HepG2 (cell line): Measurements from ENCODE around the gene PHRF1.

Experiments
- GABPA ChIP-seq, 2 experiments: IDR thresholded peaks; 2 replicates each; pipeline ENCODE4 v1.6.1; 2011 to 2016; ENCODE audit warnings: low read depth in 2 of 2, low read length in 1 of 2, missing biosample characterization in 1 of 2, missing genetic modification characterization in 1 of 2
- SOX13 ChIP-seq, 3 experiments: fragments of 450-650 bp in 1 of 3; sonication (generic) in 1 of 3; formaldehyde crosslinking in 1 of 3; IDR thresholded peaks in 2 of 3; conservative IDR thresholded peaks in 1 of 3; 2 replicates each; pipeline versions ENCODE4 v1.5.0 to v1.6.1; 2016 to 2020; ENCODE audit warnings: antibody characterized with exemption in 1 of 3, mild to moderate bottlenecking in 1 of 3, missing compliant biosample characterization in 1 of 3, missing genetic modification reagents in 1 of 3, moderate library complexity in 1 of 3
- ZNF143 ChIP-seq: sonication (generic); formaldehyde crosslinking; IDR thresholded peaks from 2 replicates; pipeline ENCODE4 v1.4.0; 2020; ENCODE audit warnings: missing genetic modification reagents
- TF ChIP-seq, protein P1 (sequence below): sonication (generic); formaldehyde crosslinking; IDR thresholded peaks from 2 replicates; pipeline ENCODE4 v1.5.0; 2020; ENCODE audit warnings: mild to moderate bottlenecking, missing genetic modification reagents, moderate library complexity

DNA sequence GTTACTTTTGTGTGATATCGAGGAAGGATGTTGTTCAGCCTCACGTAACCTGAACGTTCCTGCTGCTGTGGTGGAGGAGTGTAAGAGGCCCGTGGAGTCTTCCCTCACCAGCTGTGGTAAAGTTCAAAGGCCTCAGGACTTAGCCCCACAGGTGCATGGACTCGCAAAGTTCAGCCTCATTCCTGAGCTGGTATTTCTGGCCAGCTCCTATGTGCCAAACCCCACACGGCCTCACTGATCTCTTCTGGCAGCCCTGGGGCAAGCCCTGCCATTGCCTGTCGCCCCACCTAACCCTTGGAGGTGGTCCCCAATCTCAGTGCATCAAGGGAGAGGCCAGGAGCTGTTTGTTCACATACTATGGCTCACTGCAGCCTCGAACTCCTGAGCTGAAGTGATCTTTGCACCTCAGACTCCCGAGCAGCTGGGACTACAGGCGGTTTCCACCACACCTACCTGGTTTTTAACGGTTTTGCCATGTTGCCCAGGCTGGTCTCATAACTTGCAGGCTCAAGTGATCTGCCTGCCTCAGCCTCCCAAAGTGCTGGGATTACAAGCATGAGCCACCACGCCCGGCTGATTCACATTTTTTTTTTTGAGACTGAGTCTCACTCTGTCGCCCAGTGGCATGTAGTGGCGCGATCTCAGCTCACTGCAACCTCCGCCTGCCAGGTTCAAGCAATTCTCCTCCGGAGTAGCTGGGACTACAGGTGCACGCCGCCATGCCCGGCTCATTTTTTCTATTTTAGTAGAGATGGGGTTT, 2.2 kb downstream of the PHRF1 start:
- TF ChIP-seq GABPA (IDR thresholded peaks at IDR 0.05; ENCODE audit: low read depth, low read length): no peak
- TF ChIP-seq GABPA (CRISPR knock-in tag; IDR thresholded peaks at IDR 0.05; ENCODE audit: low read depth): no peak
- TF ChIP-seq, protein P1, sequence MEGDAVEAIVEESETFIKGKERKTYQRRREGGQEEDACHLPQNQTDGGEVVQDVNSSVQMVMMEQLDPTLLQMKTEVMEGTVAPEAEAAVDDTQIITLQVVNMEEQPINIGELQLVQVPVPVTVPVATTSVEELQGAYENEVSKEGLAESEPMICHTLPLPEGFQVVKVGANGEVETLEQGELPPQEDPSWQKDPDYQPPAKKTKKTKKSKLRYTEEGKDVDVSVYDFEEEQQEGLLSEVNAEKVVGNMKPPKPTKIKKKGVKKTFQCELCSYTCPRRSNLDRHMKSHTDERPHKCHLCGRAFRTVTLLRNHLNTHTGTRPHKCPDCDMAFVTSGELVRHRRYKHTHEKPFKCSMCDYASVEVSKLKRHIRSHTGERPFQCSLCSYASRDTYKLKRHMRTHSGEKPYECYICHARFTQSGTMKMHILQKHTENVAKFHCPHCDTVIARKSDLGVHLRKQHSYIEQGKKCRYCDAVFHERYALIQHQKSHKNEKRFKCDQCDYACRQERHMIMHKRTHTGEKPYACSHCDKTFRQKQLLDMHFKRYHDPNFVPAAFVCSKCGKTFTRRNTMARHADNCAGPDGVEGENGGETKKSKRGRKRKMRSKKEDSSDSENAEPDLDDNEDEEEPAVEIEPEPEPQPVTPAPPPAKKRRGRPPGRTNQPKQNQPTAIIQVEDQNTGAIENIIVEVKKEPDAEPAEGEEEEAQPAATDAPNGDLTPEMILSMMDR (CRISPR knock-in tag): no peak
- TF ChIP-seq SOX13 (IDR thresholded peaks at IDR 0.05): no peak
- no peak for TF ChIP-seq SOX13 (CRISPR knock-in tag; conservative IDR thresholded peaks at IDR 0.05 in 1 of 2, IDR thresholded peaks at IDR 0.05 in 1 of 2)
- no peak for TF ChIP-seq ZNF143 (CRISPR knock-in tag)
